Right atrium auricular region (tissue), 2 donors: ENCODE measurements around the gene ZNF185. TPM values are rescaled to one million over a fixed set of nuclear protein-coding genes. Genes with fewer than 3 reads are reported as not detected.
A peak's percentile ranks its signal among the peaks of the same experiment; 100 is the strongest.

Source experiments
- DNase-seq: peaks from one replicate; pipeline ENCODE4 v3.0.0-alpha.2; 2019; ENCODE audit warnings: low spot score
- H3K27ac ChIP-seq, 2 donors: fragments of 200-600 bp; sonication (generic); 1 replicate in 1 of 2; 2 replicates in 1 of 2; pipeline ENCODE4 v1.5.1; 2016 to 2019
- H3K27me3 ChIP-seq, 2 donors: fragments of 200-600 bp; sonication (generic); one replicate each; pipeline versions ENCODE4 v1.5.1 to v1.6.0; 2017 to 2019
- H3K36me3 ChIP-seq: fragments of 200-600 bp; sonication (generic); one replicate; pipeline ENCODE4 v1.5.1; 2016
- H3K4me1 ChIP-seq, 2 donors: fragments of 200-600 bp; sonication (generic); one replicate each; pipeline versions ENCODE4 v1.5.1 to v1.6.0; 2017 to 2019
- H3K4me3 ChIP-seq, 2 donors: fragments of 200-600 bp; sonication (generic); 1 replicate in 1 of 2; 2 replicates in 1 of 2; pipeline ENCODE4 v1.5.1; 2017 to 2019; ENCODE audit warnings: mild to moderate bottlenecking in 1 of 2, moderate library complexity in 1 of 2
- H3K9me3 ChIP-seq, 2 donors: fragments of 200-600 bp; sonication (generic); one replicate each; pipeline ENCODE4 v1.5.1; 2019
- CTCF ChIP-seq, 2 donors: fragments of 200-600 bp; sonication (generic); IDR thresholded peaks; one replicate each; pipeline ENCODE4 v1.5.1; 2019; ENCODE audit warnings: antibody characterized with exemption in 2 of 2
- total RNA-seq, 2 donors: library from RNA; depleted of rRNA; stranded (reverse); fragments of >200 nt; gene quantifications; one replicate each; pipeline ENCODE4 v1.1.0, GENCODE V29; 2016

The ZNF185 gene
- total RNA-seq, 2 donors from 2014 or later = 1.3 to 2.0 TPM

- H3K9me3 ChIP-seq = no peaks in the 10 kb centered on the region
- TF ChIP-seq CTCF (IDR thresholded peaks at IDR 0.05) = no peak
- H3K36me3 ChIP-seq = no peaks in the 10 kb centered on the region
- no peak for DNase-seq
- no peak overlapping the region for H3K4me3 ChIP-seq
- H3K4me1 ChIP-seq = no peaks in the 10 kb centered on the region
- no peak overlapping the region for H3K27ac ChIP-seq
- no peaks in the 10 kb centered on the region for H3K27me3 ChIP-seq
Measured at GRCh38 chrX:152901816-152902501, 4.1 kb downstream of the ZNF185 start.

- Histone ChIP-seq H3K4me1 (no peaks in the 10 kb centered on the region), H3K4me3 (no peak overlapping the region), H3K9me3 (no peaks in the 10 kb centered on the region), H3K36me3 (no peaks in the 10 kb centered on the region), H3K27ac (no peak overlapping the region), H3K27me3 (no peaks in the 10 kb centered on the region)
- no peak for TF ChIP-seq CTCF (IDR thresholded peaks at IDR 0.05)
- no peak for DNase-seq
Measured at GRCh38 chrX:152902502-152902820, 4.6 kb downstream of the ZNF185 start.

- no peak for TF ChIP-seq CTCF (IDR thresholded peaks at IDR 0.05)
- no peaks in the 10 kb centered on the region for H3K4me1 ChIP-seq
- H3K27me3 ChIP-seq = no peaks in the 10 kb centered on the region
- H3K9me3 ChIP-seq = no peaks in the 10 kb centered on the region
- no peak overlapping the region for H3K4me3 ChIP-seq
- H3K27ac ChIP-seq = no peak overlapping the region
- no peak for DNase-seq
- no peaks in the 10 kb centered on the region for H3K36me3 ChIP-seq
Measured at GRCh38 chrX:152903589-152903988, 5.7 kb downstream of the ZNF185 start.

GRCh38 chrX:152904151-152905080 lies 6.5 kb downstream of the ZNF185 start:
- no peak overlapping the region for H3K27ac ChIP-seq
- no peak overlapping the region for H3K4me3 ChIP-seq
- TF ChIP-seq CTCF (IDR thresholded peaks at IDR 0.05) = peak; percentile 48 to 75
- H3K4me1 ChIP-seq = no peaks in the 10 kb centered on the region
- H3K36me3 ChIP-seq = no peaks in the 10 kb centered on the region
- no peak for DNase-seq
- H3K9me3 ChIP-seq = no peaks in the 10 kb centered on the region
- no peaks in the 10 kb centered on the region for H3K27me3 ChIP-seq

- no peaks in the 10 kb centered on the region for H3K9me3 ChIP-seq
- no peaks in the 10 kb centered on the region for H3K27me3 ChIP-seq
- DNase-seq = no peak
- H3K36me3 ChIP-seq = no peaks in the 10 kb centered on the region
- no peak overlapping the region for H3K4me3 ChIP-seq
- no peaks in the 10 kb centered on the region for H3K4me1 ChIP-seq
- no peak for TF ChIP-seq CTCF (IDR thresholded peaks at IDR 0.05)
- no peak overlapping the region for H3K27ac ChIP-seq
Measured at GRCh38 chrX:152905081-152905420, 7.2 kb downstream of the ZNF185 start.
